Head of caudate nucleus (tissue), 42 donors: ENCODE measurements around the gene MT1M.
A peak's percentile ranks its signal among the peaks of the same experiment; 100 is the strongest.

Experiments used
- DNase-seq, 42 donors: peaks; one replicate each; pipeline versions ENCODE4 v3.0.0 to v3.0.0-alpha.2; 2020 to 2021; ENCODE audit warnings: mixed read lengths in 7 of 42
- intact Hi-C: fragments of 100-400 bp; cut with DNase I; formaldehyde crosslinking; loops from one replicate; pipeline ENCODE4 v1.15.0; 2022

MT1M gene

DNA sequence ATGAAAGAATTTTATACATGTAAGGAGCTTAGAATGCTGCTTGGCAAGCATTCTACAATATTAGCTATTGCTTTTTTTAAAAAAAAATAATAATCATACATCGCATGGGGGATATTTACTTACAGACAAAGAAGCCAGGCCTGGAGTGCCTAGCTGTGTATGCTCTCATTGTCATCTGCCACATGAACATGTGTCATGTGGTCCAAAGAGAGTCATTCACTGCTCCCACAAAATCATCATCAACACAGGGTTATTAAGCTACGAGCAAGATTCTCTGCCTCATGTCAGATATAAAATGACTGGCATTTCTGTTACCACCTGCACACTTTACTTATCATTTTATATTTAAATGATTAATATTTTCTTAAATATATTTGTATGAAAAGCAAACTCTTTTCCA lies 8.8 kb upstream of the MT1M start:
- peak in 2 of 42 donors; percentile 35 to 71 for DNase-seq
- intact Hi-C loops = no loop called here

DNA sequence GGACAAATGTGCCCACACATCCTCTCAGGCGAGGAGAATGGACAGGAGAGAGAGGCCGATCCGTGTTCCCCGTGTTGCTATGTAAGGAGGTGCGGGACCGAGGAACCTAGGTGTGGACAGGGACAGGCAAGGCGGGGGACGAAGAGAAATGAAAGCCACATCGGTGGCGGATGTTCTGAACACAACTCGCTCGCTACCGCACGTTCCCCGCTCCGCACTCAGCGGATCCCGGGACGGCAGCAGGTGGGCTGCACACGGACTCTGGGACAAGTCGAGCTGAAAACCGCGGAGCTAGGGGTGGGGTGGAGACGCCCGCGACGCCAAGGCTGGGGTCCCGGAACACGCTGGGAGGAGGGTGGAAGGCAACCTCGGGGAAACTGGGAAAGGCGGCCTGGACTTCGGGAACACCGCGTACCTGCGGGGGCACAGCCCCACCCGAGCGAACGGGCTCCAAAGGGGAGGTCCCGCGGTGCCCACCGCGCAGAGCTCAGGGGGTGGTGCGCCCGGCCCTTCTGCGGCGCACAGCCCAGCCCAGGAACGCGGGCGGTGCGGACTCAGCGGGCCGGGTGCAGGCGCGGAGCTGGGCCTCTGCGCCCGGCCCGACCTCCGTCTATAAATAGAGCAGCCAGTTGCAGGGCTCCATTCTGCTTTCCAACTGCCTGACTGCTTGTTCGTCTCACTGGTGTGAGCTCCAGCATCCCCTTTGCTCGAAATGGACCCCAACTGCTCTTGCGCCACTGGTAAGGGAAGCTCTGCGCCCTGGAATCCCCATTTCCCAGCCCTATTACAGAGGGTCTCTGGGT lies 7.1 kb upstream of the MT1M start, which contains the start of gene MT1E:
Gene MT1E (plus strand): TSS at position 642 of the 803 bp plus-strand sequence. CDS start 71 bp downstream, at position 713.
- DNase-seq = peak in 41 of 42 donors; percentile 32 to 86 (median 65)
- intact Hi-C loops = no loop called here

DNA sequence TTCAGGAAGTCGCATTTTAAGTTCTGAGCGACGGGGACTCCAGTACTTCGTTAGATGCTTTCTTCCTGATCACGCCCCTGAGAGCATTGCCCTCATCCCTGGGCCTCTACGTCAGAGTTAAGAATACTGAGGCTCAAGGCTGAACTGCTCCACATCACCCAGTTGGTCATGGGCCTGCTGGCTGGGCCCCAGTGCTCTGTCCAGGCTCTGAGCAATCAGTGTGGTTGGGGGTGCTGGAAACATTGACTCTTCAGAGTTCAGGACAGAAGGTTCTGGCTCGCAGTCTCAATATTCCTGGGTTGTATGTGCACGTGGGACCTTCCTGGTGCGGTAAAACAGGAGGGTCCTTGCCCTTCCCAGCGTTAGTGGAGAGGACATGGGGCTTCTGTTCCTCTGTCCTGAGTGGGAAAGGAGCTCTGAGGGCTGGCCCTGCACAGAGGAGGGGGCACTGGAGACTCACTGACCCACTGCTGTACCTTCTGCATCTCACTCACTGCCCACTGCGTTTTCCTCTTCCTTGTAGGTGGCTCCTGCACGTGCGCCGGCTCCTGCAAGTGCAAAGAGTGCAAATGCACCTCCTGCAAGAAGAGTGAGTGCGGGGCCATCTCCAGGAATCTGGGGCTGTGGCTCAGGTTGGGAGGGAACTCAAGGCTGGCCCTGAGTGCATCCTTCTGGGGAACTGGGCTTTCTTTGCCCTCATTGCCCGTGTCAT lies 6.4 kb upstream of the MT1M start:
- DNase-seq = peak in 6 of 42 donors; percentile 28 to 65 (median 39)
- intact Hi-C loops = no loop called here

DNA sequence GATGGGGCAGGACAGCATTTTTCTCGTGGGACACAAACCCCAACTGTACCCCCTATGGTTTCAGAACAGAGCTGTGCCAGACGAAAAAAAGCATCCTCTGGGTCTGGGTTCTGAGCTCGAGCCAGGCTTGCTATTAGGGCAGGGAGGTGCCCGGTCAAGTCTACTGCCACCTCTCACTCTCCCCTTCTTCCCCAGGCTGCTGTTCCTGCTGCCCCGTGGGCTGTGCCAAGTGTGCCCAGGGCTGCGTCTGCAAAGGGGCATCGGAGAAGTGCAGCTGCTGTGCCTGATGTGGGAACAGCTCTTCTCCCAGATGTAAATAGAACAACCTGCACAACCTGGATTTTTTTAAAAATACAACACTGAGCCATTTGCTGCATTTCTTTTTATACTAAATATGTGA lies 5.8 kb upstream of the MT1M start:
- DNase-seq = no peak
- intact Hi-C loops = no loop called here

DNA sequence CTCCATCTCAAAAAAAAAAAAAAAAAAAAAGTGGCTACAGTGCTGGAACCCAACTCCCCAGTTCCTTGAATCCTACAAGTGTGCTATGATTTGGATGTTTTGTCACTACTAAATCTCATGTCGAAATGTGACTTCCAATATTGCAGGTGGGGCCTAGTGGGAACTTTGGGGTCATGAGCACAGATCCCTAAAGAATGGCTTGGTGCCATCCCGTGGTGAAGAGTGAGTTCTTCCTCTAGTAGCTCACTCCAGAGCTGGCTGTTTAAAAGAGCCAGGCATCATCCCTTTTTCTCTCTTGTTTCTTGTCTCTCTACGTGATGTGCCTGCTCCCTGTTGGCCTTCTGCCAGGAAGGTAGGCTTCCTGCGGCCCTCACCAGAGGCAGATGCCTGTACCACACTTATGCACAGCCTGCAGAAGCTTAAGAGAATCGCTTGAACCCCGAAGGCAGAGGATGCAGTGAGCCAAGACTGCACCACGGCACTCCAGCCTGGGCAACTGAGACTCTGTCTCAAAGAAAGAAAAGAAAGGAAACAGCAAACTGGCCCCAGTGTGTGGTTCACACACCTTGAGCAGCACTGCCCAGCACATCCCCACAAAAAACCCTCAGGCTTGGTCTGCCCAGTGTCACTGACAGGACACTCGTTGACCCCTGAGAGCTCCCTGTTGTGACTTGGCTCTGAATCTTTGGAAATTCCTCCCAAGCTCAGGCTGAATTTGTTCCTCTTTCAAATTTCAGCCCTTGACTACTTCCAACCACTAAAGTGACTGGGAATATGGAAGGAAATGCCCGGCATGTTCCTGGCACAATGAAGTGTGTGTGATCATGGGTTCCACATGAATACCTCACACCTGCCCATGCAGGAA lies 3.7 kb upstream of the MT1M start:
- DNase-seq = no peak
- intact Hi-C loops = no loop called here

DNA sequence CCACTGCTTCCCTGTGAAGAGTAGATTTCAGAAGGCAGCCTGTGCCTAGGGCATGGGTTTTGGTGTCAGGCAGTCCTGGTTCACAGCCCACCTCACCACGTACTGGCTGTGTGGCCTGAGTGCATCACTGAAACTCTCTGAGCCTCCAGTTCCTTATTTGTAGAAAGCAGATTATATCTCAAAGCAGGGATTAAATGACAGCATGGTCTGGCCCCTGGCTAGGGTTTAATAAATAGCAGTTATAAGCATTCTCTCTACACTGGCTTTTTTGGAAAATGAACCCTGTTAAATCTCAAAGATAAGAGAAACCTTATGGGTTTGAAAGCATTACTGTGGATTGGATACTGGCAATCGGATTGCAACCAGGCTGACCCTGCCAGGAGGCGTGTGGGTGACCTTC lies 2.9 kb upstream of the MT1M start:
- intact Hi-C loops = no loop called here

DNA sequence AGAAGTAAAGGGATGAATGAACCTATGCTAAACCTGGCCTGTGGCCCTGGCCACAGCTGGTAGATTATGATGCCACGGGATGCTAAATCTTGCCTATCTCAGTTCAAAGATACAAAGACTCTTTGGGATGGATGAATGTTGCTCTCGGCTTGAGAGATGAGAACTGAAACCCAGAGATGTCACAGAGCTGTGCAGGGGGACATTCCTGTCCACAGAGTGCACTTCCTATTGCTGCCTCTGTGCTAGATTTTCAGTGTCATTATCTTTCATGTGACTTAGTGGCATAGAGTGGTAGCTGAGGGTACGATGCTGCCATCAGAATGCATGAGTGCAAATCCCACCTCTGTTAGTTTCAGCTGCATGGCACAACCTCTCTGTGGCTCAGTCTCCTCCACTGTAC lies 2.3 kb upstream of the MT1M start:
- intact Hi-C loops = no loop called here
- DNase-seq = no peak

More for the DNA sequence above, 2.9 kb upstream of the MT1M start:
- no peak for DNase-seq

DNA sequence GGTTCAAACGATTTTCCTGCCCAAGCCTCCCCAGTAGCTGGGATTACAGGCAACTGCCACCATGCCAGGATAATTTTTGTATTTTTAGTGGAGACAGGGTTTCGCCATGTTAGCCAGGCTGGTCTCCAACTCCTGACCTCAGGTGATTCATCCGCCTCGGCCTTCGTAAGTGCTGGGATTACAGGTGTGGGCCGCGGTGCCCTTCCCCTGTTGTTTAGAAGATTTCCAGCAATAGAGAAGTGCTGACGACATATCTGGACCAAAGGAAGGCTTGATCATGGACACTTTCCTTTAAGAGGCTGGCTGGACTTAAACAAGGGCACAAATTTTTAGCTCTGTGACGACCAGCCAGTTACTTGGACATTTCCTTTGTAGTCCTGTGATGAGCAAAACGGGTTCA lies 1.3 kb upstream of the MT1M start:
- intact Hi-C loops = no loop called here
- no peak for DNase-seq

DNA sequence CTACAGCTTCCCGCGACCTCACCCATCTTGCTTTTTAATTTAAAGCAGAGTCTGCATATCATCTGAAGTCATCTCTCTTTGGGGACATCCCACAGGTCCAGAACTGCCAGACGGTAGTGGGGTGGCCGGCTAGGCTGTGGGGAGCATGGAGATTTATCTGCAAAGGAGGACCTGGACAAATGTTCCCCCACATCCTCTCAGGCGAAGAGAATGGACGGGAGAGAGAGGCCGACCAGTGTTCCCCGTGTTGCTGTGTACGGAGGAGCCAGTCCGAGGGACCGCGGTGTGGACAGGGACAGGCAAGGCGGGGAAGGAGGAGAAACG lies 665 bp upstream of the MT1M start:
- intact Hi-C loops = no loop called here

DNA sequence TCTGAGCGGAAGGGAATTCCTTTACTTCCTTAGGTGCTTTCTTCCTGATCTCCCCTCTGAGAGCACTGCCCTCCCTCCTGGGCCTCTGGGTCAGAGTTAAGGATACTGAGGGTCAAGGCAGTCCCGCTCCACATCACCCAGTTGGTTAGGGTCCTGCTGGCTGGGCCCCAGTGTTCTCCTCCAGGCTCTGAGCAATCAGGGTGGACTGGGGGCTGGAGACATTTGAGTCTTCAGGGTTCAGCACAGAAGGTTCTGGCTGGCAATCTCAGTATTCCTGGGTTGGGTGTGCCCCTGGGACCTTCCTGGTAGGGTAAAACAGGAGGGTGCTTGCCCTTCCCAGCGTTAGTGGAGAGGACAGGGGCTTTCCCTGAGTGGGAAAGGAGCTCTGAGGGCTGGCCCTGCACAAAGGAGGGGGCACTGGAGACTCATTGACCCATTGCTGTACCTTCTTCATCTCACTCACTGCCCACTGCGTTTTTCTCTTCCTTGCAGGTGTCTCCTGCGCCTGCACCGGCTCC lies 448 bp downstream of the MT1M start:
- no peak for DNase-seq
- intact Hi-C loops = no loop called here

More for the DNA sequence above, 665 bp upstream of the MT1M start:
- no peak for DNase-seq

DNA sequence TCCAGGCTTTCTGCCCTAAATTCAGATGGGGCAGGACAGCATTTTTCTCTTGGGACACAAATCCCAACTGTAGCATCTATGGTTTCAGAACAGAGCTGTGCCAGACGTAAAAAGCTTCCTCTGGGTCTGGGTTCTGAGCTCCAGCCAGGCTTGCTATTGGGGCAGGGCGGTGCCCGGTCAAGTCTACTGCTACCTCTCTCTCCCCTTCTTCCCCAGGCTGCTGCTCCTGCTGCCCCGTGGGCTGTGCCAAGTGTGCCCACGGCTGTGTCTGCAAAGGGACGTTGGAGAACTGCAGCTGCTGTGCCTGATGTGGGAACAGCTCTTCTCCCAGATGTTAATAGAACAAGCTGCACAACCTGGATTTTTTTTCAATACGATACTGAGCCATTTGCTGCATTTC lies 1.1 kb downstream of the MT1M start:
- intact Hi-C loops = no loop called here
- no peak for DNase-seq

DNA sequence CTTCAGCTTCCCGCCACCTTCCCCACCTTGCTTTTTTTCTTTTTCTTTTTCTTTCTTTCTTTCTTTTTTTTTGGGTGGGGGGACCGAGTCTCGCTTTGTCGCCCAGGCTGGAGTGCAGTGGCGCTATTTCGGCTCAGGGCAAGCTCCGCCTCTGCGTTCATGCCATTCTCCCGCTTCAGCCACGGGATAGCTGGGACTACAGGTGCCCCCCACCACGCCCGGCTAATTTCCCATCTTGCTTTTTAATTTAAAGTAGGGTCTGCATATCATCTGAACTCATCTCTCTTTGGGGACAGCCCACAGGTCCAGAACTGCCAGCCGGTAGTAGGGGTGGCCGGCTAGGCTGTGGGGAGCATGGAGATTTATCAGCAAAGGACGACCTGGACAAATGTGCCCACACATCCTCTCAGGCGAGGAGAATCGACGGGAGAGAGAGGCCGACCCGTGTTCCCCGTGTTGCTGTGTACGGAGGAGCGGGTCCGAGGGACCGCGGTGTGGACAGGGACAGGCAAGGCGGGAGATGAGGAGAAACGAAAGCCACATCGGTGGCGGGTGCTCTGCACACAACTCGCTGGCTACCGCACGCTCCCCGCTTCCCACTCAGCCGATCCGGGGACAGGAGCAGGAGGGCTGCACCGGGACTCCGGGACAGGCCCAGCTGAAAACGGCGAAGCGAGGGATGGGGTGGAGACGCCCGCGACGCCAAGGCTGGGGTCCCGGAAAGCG lies 2.4 kb downstream of the MT1M start:
- DNase-seq = no peak
- intact Hi-C loops = no loop called here

DNA sequence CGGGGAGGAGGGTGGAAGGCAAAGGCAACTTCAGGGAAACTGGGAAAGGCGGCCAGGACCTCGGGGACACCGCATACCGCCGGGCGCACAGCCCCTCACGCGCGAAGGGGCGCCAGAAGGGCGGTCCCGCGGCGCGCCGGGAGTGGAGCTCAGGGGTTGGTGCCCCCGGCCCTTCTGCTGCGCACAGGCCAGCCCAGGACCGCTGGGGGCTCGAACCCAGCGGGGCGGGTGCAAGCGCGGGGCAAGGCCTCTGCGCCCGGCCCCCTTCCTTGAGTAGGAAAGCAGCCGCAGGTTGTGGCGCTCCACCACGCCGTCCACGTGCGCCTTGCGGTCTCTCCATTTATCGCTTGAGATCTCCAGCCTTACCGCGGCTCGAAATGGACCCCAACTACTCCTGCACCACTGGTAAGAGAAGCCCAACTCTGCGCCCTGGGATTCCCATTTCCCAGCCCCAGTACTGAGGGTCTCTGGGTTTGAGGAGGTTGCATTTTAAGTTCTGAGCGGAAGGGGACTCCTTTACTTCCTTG lies 3.0 kb downstream of the MT1M start:
- intact Hi-C loops = no loop called here
- DNase-seq = no peak

DNA sequence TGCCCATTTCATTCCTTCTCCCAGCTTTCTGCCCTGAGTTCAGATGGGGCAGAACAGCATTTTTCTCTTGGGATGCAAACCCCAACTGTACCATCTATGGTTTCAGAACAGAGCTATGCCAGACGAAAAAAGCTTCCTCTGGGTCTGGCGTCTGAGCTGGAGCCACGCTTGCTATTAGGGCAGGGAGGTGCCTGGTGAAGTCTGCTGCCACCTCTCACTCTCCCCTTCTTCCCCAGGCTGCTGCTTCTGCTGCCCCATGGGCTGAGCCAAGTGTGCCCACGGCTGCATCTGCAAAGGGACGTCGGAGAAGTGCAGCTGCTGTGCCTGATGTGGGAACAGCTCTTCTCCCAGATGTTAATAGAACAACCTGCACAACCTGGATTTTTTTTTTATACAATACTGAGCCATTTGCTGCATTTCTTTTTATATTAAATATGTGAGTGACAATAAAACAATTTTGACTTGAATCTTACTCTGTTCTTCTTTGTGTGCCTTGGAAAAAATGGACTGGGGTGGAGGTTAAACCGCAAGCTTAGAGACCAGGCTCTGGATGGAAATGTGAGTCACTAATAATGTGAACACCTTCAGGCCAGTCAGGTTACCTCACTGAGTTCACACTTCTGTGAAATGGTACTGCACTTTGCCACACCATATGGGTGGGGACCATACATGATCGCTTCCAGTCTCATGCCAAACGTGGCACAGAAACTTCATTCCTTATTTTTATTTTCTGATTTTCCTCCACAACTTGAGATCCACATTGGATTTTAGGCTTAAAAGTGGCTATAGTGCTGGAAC lies 4.4 kb downstream of the MT1M start:
- intact Hi-C loops = no loop called here
- DNase-seq = no peak

DNA sequence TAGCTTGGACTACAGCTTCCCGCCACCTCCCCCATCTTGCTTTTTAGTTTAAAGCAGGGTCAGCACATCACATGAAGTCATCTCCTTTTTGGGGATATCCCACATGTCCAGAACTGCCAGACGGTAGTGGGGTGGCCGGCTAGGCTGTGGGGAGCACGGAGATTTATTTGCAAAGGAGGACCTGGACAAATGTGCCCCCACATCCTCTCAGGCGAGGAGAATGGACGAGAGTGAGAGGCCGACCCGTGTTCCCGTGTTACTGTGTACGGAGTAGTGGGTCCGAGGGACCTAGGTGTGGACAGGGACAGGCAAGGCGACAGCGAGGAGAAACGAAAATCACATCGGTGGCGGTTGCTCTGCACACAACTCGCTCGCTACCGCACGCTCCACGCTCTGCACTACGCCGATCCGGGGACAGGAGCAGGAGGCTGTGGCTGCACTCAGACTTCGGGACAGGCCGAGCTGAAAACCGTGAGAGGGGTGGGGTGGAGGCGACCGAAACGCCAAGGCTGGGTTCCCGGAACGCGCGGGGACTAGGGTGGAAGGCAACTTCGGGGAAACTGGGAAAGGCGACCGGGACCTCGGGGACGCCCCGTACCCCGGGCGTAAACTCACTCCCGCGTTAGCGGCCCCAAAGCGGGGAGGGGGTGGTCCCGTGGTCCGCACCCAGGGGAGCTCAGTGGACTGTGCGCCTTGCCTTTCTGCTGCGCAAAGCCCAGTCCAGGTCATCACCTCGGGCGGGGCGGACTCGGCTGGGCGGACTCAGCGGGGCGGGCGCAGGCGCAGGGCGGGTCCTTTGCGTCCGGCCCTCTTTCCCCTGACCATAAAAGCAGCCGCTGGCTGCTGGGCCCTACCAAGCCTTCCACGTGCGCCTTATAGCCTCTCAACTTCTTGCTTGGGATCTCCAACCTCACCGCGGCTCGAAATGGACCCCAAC lies 5.6 kb downstream of the MT1M start, which contains the start of gene MT1A:
Gene MT1A (plus strand): TSS at position 853 of the 937 bp plus-strand sequence. CDS start 73 bp downstream, at position 926.
- intact Hi-C loops = no loop called here
- DNase-seq = peak in 34 of 42 donors; percentile 19 to 79 (median 56)

DNA sequence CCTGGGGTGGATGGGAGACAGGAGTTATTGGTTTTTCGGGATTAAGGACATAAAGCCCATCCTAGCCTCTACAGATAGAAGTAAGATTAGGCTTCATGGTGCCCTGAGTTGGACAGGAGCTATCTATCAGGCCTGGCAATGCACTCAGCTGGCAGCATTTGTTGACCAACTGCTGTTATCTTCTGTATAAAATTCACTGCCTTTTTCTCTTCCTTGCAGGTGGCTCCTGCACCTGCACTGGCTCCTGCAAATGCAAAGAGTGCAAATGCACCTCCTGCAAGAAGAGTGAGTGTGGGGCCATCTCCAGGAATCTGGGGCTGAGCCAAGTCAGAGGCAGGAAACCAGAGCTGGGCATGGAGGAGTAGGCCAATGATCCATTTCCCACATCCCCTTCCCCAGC lies 6.6 kb downstream of the MT1M start:
- intact Hi-C loops = no loop called here
- DNase-seq = no peak

DNA sequence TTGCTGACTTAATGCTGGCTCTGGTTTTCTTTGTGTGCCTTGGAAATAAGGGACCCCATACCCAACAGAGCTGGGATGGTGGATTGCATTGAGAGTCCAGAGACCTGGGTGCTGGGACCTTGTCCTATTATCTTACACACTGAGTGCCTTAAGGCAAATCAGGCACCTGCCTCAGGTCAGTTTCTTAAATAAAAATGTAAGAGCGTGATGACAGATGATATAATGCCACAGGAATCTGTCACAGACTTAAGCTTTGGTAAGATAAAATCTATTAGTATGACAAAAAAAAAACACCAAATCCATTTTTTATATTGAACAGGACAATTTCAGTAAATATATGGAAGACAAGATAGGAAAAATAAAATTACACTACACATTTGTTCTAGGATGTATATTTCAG lies 7.6 kb downstream of the MT1M start:
- intact Hi-C loops = no loop called here
- no peak for DNase-seq
